GM18519 (cell line): ENCODE data around the gene OR52D1.

Source experiments
- ATAC-seq: cut with Tn5 transposase; IDR thresholded peaks from one replicate; pipeline ENCODE4 v1.9.1; 2021; ENCODE audit warnings: mild to moderate bottlenecking, moderate library complexity; ENCODE audit not compliant: unreplicated experiment, low FRiP score

Gene OR52D1

GRCh38 chr11:5508605-5509004 is 20.1 kb downstream of the OR52D1 start:
- no peak for ATAC-seq

GRCh38 chr11:5509803-5510202 is 21.3 kb downstream of the OR52D1 start, which contains the start of gene UBQLN3:
Gene UBQLN3, minus strand, starts transcription at chr11:5509957. Its CDS starts 399 bp downstream, at chr11:5509558.
- no peak for ATAC-seq

GRCh38 chr11:5514841-5515240 is 26.4 kb downstream of the OR52D1 start:
- no peak for ATAC-seq

- no peak for ATAC-seq
These were observed 28.1 kb downstream of the OR52D1 start, which contains the start of gene UBQLNL for GRCh38 chr11:5516599-5516998. Gene UBQLNL, minus strand, starts transcription at chr11:5516699. Its CDS starts 258 bp downstream, at chr11:5516441.

GRCh38 chr11:5521540-5521939 is 33.1 kb downstream of the OR52D1 start:
- no peak for ATAC-seq

- ATAC-seq: no peak
These were observed 33.8 kb downstream of the OR52D1 start for GRCh38 chr11:5522308-5522707.

GRCh38 chr11:5524756-5525155 is 36.3 kb downstream of the OR52D1 start:
- ATAC-seq: no peak

GRCh38 chr11:5527716-5528115 is 39.2 kb downstream of the OR52D1 start:
- no peak for ATAC-seq

GRCh38 chr11:5528495-5528894 is 40.0 kb downstream of the OR52D1 start:
- ATAC-seq: no peak

- no peak for ATAC-seq
These were observed 42.8 kb downstream of the OR52D1 start for GRCh38 chr11:5531053-5531831.

- no peak for ATAC-seq
These were observed 45.6 kb downstream of the OR52D1 start for GRCh38 chr11:5534046-5534445.

- ATAC-seq: no peak
These were observed 48.0 kb downstream of the OR52D1 start for GRCh38 chr11:5536482-5536881.
